HG02642 (cell line): ENCODE results near the gene DPH6.

Experiments
- ATAC-seq: cut with Tn5 transposase; IDR thresholded peaks from one replicate; pipeline ENCODE4 v1.9.1; 2021; ENCODE audit warnings: mild to moderate bottlenecking; ENCODE audit not compliant: unreplicated experiment, poor library complexity

DPH6 gene

DNA sequence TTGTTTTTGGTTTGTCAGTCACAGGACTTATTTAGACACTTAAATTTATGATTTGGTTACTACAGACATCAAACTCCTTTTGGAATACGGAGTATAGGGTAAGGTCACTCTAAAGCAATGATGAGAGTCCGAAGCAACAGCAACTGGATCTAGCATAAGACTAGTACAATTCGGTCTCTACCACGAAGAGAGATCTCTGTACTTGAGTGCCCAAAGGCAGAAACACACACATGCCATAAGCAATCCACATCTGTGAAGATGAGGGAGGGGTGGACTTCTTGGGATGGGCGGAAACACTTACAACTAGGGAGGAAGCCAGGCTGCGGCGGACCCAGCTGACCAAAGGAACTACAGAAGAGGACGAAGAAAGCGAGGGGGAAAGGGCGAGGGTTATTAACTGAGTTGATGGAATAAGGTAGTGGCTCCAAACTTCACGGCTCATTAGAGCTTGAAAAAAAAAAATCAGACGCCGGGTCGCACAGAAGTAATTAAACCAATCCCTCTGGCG is 595 bp downstream of the DPH6 start:
- peak; percentile 21 for ATAC-seq

DNA sequence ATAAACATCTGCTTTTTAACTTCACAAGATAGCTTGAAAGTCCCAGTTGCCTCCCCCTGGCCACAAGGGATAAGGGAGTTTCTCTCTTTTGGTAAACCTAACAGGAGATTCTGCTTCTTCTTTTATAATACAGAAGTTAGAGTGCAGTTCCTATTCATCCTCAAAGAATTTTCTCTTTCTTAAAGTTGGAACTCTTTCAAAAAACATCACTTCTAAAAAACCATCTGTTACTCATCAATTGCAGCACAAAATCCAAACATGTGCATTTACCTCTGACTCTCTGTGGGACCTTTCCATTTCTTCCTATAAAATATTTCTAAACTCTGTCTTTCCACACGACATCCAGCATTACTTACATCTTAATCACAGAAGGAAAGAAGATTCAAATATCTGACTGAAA is 5.1 kb downstream of the DPH6 start:
- ATAC-seq = no peak

DNA sequence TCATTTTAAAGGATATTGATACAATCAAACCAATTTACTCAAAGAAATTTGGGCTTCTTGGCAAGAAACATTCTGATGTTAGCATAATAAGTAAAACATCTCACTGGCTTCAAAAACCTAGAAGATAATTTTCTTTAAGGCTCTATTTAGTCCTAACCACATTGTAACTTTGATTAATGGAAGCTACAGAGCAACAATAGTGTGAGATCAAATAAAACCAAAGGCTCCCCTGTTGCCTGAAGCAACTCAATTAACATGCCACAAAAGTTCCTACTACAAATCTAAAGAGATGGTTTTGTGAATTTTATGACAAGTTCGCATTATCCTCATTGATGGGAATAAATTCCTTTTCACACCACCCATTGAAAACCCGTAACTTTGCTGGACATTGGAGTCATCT is 5.9 kb downstream of the DPH6 start:
- no peak for ATAC-seq

DNA sequence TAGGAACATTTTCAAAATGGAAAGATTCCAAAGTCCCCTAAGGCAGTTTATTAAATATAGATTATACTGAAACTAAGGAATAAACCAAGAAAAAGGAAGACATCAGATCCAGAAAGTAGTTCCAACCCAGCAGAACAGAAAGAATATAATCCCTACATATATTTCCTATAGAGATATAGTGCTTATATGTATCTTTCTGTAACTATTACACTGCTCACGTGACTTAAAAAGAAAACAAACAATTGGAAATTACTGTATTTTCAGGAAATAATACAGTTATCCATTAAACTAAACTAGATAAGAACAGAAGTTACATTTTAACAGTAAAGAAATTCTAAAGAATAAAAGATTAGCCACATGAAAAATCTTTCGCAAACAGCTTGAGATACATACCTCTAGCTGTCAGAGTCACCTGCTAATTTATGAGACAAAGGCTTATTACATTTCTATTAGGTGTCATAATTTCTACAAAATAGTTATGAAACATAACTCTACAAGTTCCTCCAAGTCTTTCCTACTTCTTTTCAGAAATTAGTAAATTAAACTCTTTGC is 10.5 kb downstream of the DPH6 start:
- ATAC-seq = no peak

DNA sequence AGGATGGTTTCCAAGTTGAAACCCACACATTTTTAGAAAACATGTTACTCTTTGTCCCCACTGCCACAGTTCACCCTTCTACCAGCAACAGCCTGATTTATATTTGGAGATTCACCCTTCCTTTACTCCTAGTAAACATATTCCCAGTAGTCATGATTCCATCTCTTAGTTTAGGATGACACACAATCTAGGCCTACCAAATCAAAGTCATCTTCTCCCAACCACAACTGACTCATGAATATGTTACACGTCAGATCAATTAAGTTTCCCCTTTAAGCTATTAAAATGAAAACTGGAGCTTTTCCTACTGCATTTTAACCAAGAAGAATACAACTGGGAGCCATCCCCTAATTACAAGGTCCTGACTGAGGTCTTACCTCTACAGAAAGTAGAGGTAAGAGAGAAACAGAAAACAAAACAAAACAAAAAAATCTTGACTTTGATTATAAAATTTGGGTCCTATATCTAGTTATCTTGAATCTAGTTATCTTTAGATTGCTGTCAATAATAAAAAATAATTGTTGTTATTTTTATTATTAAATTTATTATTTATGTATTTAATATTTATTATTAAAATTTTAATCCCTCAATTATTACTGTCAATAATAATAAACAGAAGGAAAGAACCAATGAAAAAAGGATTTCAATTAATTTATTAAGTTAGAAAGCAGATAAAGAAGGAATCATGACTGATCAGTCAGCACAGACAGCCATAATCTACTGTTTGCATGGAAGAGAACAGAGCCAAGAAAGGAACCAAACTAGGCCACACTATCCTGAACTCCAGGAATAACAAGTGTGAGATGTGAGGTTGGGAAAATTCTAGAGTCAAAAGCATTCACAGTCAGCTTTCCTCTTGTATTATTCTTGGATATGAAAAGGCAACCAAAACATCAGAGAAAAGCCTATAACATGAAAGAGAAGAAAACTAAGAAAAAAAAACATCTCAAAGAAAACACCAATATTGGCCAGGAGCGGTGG is 12.5 kb downstream of the DPH6 start:
- ATAC-seq = no peak

DNA sequence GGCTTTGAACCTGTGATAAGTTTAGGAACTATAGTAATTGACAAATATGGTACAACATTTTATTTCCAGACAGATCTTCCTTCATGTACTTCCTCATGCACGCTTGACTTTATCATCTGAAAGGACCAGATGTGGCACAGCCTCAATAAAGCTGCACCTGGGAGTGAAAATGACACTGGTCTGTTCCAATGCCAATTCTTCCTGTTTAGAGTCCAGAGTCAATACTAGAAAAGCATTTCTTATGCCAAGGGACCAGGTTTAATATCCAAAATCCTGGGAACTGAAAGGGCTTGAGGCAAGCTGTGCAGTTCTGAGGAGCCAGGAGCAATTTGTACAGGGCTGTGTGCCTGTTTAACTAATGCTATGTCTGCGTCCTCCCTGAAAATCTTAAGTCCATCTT is 15.3 kb downstream of the DPH6 start:
- ATAC-seq = no peak

DNA sequence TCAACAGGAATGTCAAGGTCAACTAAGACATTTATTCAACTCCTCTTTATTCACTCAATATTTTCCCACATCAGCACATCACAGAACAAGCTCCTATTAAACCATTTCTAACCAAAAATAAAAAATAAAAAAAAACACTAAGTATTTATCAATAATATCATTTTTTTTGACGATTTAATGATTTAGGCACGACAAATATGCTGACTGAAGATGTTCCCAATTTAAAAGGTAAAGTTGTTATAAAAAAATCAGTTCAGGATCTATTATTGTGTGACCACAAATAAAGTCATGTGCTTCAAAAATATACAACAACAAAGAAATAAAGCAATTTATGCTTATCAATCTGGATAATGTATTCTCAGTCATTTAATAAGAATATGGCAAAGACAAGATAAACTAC is 16.2 kb downstream of the DPH6 start:
- ATAC-seq = no peak

DNA sequence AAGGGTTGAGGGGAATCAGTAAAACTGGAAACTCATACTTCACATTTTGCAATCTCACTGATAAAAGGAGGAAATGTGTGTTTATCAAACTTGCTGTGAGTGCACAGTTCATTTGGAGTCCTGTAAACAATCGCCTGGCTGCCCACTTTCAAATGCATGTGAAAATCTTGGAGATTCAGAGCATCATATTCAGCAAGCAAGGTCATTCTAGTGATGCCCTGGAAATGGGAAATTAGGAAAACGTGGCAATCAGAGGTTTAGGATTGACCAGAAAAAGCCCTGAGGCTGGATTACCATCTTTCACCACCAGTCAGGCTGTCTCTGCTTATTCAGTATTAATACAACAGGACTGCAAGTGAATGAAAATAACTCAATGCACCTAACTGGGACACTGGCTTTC is 23.9 kb downstream of the DPH6 start:
- ATAC-seq = no peak

DNA sequence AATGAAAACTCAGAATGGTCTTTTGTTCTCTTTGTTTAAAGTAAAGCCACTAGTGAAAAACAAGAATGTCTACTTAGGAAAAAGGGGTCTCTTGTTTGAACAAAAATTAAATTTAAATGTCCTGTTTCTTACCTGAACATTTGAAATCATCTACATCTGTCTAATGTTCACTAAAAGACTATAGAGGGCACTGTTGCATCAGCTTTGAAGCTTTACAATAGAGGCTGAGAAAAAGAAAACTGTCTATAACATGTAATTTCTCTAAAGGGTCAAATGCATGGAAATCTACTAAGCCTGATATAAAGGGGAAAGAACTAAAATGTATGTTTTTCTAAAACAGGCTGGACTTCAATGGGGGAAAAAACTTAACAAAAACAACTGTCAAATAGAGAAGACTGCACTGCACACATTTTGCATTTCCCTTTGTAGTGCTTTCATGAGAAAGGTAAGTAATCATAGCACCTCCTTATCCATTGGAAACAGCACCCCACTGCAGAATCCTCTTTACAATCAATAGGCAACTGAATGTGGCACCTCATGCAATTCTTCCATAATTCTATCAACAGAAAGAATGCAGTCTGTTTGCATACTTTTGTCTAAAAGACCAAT is 26.3 kb downstream of the DPH6 start:
- peak; percentile 66 for ATAC-seq

DNA sequence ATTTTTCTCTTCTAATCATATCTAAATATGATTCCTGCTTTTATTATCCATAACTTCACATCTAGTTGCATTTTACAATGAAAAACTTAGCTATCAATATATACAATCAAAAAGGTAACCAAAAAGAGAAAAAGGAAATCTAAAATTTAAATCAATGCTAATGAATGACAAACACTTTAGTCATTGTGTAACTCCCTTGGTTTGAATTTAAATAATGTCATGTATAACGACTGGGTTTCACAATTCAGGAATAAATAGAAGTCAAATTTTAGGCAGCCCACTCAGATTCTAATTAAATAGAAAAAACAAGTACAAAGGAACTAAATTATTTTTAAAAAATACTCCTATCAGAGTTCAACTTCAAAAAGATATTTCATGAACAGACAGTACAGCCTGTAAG is 26.9 kb downstream of the DPH6 start:
- ATAC-seq = no peak

DNA sequence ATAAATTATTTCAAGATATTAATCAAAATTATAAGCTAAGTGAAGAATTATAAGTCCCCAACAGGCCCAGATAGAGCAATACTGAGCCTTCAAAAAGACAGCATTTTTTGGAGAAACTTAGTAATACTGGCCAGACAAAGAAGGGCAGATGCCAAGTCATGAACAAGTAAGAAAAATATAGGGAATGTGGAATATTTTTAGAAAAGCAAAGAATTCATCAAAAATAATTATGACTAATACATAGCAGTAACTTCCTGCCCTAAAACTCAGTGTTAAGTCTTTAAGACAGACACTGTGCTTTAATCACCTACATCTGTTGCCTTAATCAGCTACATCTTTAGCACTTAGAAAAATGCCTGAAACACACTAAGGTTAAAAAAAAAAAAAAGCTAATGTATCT is 31.2 kb downstream of the DPH6 start:
- no peak for ATAC-seq

DNA sequence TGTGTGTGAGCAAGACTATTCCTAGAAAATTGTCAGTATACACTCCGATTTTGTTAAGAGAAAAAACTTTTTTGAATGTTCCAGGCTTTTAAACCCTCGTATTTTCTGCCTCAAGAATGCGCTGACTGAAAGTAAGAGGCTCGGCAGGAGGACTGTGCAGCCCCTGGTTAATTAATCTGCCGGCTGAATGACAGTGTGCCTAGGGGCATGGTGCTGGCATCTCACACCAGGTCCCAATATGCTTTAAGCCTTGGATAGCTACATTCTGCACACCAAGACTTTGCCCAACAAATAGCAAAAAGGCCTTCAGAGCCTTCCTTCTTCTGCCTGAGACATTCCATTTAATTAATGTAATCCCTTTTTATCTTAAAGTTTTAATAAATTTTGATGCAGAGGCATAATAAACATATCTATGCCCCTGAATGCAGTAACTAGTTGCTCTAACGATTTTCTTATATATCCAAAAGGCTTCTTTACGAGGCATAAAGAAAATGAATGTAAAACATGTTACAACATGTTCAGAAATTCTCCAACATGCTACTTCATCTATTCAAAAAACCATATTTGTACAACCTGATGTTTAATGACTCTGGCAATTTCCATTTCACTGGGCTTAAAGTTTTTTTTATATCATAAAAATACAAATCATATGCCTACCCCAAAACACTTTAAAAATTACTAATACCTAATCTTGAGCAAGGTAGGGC is 37.9 kb downstream of the DPH6 start:
- no peak for ATAC-seq

DNA sequence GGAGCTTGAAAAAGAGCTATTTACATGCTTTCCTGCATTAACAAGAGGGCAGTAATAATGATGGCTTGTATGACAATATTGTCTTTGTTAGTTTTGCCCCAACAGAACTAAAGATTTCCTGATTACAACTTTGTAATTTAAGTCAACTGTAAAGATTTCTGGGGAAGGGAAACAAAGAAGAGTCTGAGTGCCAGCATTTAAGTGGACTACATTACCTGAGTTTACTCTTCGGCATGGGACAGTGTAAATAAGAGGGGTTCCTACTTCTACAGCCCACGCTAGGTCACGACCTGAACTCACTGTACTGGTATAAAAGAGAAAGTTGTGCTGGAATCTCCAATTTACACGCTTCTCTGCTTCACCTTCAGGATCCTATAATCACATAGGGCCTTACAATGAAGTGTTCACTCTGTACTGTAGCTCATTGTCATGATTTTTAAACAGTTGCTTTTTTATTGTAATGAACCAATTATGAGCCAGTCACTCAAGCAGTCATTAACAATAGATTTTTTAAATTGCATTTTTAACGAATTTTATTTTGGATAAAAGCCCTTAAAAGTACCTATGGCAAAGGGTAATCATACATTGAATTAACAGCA is 39.6 kb downstream of the DPH6 start:
- no peak for ATAC-seq

DNA sequence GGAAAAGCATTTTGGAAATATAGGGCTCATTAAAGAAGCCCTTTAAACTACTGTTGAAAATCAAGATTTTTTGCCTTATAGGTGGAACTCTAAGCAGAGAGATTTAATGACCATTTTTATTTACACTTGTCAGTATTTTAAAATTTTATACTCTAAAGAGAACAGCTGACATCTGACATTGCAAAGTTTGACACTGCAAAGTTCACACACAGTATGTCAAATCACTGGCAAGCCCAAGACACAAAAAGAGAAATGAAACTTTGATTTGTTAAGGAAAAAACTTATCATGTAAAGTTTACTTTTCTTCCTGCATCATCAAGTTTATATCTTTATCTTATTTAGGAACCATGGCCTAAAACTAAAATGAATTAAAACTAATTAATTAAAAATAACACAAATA is 40.2 kb downstream of the DPH6 start:
- ATAC-seq = no peak

DNA sequence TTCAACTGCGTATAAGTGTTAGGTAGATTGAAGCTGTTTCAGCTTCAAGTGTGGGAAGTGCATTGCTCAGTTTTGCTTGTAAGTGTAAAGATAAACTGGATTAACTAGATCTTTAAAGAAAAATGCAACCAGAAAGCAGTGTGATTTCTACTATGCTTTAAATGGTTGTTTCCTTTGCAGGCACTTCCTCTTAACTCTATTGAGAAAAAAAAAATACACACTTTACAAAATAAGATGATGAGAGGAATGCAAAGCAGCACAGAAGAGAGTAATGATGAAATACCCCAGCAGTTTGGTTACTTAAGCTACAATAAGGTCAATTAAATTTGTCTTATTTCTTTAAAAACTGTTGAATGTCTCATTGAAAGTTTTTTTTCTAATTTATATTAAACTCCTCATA is 40.8 kb downstream of the DPH6 start:
- ATAC-seq = no peak

DNA sequence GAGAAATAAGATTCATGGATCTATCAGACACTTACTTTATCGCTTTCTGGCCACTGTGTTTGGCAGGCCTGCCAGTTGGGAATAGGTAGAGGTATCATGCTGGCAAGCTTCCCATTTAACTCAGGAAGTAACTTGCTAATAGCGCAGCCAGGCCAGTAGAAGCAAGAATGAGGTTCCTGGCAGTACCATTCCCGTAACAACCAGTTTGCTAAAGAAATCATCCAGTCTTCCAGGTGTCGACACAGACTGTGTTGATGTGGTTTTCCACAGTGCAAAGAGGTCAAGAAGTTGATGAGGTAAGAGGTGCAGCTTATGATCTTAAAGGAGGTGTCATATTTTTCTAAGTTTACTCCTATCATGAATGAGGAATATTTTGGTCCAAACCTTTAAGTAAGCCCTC is 46.2 kb downstream of the DPH6 start:
- ATAC-seq = no peak

DNA sequence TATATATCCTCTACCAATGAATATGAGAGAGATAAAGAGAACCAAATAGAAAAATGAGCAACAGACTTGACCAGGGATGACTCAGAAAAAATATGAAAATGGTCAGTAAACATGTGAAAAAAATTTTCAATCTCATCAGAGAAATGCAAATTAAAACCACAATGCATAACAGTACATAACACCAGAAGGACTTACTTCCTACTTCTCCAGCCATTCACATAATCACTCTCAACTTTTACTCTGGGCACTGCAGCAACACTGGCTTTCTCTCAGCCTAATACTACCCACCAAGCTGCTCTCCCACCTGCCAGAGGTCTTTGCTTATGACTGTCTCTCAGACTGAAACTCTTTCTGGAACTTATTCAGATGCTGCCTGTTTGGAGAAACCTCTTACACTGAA is 49.4 kb downstream of the DPH6 start:
- peak; percentile 100 for ATAC-seq

DNA sequence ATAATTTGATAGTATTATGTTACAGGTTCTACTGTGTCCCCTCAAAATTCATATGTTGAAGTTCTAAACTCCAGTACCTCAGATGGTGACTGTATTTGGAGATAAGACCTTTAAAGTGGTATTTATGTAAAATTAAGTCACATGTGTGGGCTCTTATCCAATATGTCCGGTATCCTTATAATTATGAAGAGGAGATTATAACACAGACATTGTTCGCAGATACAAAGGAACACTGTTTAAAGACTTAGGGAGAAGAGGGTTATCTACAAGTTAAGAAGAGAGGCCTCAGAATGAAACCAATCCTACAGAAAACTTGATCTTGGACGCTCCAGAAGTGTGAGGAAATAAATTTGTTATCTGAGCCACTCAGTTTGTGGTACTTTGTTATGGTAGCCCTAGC is 50.9 kb downstream of the DPH6 start:
- ATAC-seq = no peak

DNA sequence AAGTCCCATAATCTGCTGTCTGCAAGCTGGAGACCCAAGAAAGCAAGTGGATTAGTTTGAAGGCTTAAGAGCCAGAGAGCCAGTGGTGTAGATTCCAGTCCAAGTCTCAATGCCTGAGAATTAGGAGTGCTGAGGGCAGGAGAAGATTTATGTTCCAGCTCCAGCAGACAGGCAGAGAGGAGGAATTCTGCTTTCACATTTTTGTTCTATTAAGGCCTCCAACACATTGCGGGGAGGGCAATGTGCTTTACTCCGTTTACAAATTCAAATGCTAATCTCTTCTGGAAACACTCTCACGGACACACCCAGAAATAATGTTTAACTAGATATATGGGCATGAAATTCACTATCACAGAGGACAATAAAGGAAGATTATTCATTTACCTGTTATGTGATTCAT is 54.0 kb downstream of the DPH6 start:
- ATAC-seq = no peak

DNA sequence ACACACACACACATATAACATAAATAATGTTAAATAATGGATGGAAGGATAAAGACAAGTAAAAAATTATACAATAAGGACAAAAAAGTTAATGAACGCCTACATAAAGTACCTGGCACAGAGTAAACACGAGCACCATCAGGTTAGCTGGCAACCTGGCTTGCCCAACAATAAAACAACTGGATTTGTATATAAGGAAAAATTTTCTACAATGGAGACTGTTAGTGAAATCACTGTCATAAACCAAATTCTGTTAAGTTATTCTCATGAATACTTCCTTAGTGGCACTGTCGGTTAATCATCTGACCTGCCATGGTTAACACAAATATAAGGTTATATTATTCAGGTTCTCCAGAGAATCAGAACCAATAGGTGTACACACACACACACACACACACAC is 54.8 kb downstream of the DPH6 start:
- no peak for ATAC-seq
